ENCODE measurements around the gene MBNL1.

DNA sequence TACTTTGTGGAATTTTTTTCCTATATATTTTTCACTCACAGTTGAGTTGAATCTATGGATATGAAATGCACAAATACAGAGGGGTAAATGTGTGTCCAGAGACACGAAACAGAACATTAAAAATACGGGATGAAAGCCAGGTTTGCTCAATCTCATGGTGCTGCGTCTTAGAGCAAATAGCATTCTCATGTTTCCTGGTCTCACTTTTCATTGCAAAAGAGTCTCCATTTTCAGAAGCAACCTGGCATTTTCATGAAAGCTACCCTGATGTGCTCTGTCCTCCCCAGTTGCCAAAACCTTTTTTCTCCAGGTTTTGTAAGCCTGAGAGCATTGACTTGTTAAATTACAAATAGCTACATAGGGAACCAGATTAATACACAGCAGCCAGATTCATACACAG, 49.5 kb upstream of the MBNL1 start:
- TF ChIP-seq, protein P1, sequence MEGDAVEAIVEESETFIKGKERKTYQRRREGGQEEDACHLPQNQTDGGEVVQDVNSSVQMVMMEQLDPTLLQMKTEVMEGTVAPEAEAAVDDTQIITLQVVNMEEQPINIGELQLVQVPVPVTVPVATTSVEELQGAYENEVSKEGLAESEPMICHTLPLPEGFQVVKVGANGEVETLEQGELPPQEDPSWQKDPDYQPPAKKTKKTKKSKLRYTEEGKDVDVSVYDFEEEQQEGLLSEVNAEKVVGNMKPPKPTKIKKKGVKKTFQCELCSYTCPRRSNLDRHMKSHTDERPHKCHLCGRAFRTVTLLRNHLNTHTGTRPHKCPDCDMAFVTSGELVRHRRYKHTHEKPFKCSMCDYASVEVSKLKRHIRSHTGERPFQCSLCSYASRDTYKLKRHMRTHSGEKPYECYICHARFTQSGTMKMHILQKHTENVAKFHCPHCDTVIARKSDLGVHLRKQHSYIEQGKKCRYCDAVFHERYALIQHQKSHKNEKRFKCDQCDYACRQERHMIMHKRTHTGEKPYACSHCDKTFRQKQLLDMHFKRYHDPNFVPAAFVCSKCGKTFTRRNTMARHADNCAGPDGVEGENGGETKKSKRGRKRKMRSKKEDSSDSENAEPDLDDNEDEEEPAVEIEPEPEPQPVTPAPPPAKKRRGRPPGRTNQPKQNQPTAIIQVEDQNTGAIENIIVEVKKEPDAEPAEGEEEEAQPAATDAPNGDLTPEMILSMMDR (IDR thresholded peaks at IDR 0.05), result no peak
- TF ChIP-seq POLR2A (IDR thresholded peaks at IDR 0.05), result no peak
